ENCODE measurements around the gene TMEM63C.

The TMEM63C gene

DNA sequence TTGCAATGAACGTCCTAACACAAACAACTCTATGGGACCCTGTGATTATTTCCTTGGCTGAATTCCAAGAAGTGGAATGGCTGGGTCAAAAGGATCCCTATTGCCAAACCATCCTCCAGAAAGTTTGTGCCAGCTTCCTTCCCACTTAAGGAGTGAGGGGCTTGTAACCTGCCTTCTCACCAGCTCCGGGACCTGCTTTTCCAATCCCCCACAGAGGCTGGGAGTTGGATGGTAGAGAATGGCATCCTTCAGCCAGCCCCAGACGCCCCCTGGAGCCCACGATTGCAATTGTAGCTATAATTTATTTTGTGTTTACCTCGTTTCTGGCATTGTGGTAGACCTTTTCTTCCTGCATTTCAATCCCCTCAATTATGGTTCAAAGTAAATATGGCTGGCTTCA lies 30.4 kb upstream of the TMEM63C start:
- TF ChIP-seq RAD21 (IDR thresholded peaks at IDR 0.05; ENCODE audit: low read depth) (peak; percentile 72), NFIC (IDR thresholded peaks at IDR 0.05) (peak; percentile 61), CREB1 (IDR thresholded peaks at IDR 0.05; ENCODE audit: low read depth) (no peak)

- no peak for TF ChIP-seq EP300 (IDR thresholded peaks at IDR 0.05; ENCODE audit: borderline replicate concordance)
- no peak for TF ChIP-seq TCF12 (IDR thresholded peaks at IDR 0.05; ENCODE audit: low read depth)
- peak; percentile 64 for TF ChIP-seq RAD21 (IDR thresholded peaks at IDR 0.05; ENCODE audit: low read depth)
- TF ChIP-seq, protein P1, sequence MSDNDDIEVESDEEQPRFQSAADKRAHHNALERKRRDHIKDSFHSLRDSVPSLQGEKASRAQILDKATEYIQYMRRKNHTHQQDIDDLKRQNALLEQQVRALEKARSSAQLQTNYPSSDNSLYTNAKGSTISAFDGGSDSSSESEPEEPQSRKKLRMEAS (IDR thresholded peaks at IDR 0.05) = no peak
Measured at GRCh38 chr14:77151918-77152588, 29.5 kb upstream of the TMEM63C start.

DNA sequence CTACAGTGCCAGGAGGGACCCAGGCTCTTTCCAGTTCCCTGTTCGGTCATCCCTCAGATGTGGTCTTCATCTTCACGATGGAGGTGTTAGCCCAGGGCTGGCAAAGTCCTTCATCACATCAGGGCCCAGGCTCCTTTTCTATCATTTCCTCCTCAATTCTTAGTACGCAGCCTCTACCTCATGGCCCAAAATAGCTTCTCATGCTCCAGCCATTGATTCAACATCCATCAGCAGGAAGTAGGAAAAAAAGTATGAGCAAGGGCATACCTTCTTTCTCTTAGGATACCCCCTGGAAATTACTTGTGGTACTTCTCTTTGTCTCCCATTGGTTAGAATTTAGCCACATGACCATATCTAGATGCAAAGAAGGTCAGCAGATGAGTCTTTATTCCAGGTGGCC lies 27.8 kb upstream of the TMEM63C start:
- TF ChIP-seq TCF12 (IDR thresholded peaks at IDR 0.05; ENCODE audit: low read depth) (no peak), CEBPB (IDR thresholded peaks at IDR 0.05) (no peak), TAF1 (IDR thresholded peaks at IDR 0.05; ENCODE audit: low read depth) (no peak), FOXM1 (IDR thresholded peaks at IDR 0.05; ENCODE audit: borderline replicate concordance, low read depth) (no peak), NFIC (IDR thresholded peaks at IDR 0.05) (no peak), TEAD4 (IDR thresholded peaks at IDR 0.05) (no peak), EP300 (IDR thresholded peaks at IDR 0.05; ENCODE audit: borderline replicate concordance) (no peak), YY1 (IDR thresholded peaks at IDR 0.05; ENCODE audit: low read depth) (no peak), RAD21 (IDR thresholded peaks at IDR 0.05; ENCODE audit: low read depth) (no peak)
- TF ChIP-seq, protein P2, sequence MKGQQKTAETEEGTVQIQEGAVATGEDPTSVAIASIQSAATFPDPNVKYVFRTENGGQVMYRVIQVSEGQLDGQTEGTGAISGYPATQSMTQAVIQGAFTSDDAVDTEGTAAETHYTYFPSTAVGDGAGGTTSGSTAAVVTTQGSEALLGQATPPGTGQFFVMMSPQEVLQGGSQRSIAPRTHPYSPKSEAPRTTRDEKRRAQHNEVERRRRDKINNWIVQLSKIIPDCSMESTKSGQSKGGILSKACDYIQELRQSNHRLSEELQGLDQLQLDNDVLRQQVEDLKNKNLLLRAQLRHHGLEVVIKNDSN (IDR thresholded peaks at IDR 0.05) = no peak
- TF ChIP-seq, protein P1 (IDR thresholded peaks at IDR 0.05) = no peak

DNA sequence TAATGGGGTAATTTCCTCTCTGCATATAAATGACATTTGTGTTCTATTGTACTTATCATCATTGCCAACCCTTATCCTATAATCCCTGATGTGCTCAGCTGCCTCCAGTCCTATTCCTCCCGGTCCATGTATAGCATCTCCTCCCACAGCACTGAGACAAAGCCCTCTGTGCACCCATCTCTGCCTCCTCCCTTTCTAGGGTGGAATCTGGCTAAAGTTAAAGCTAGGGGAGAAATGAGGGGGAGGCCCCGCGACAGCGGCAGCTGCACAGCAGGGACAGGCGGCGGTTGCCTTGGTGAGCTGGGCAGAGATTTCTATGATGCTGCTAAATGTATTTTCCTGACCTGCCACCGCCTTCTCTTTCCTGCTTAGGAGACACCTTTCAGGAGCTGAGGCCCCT lies 27.2 kb upstream of the TMEM63C start:
- TF ChIP-seq CEBPB (IDR thresholded peaks at IDR 0.05) (no peak), TAF1 (IDR thresholded peaks at IDR 0.05; ENCODE audit: low read depth) (no peak), TEAD4 (IDR thresholded peaks at IDR 0.05) (no peak), YY1 (IDR thresholded peaks at IDR 0.05; ENCODE audit: low read depth) (no peak), REST (IDR thresholded peaks at IDR 0.05; ENCODE audit: low read depth) (no peak), EGR1 (IDR thresholded peaks at IDR 0.05) (no peak), ZBTB7A (IDR thresholded peaks at IDR 0.05; ENCODE audit: low read depth) (no peak), CREB1 (IDR thresholded peaks at IDR 0.05; ENCODE audit: low read depth) (no peak), TCF12 (IDR thresholded peaks at IDR 0.05; ENCODE audit: low read depth) (no peak), RAD21 (IDR thresholded peaks at IDR 0.05; ENCODE audit: low read depth) (no peak), EP300 (IDR thresholded peaks at IDR 0.05; ENCODE audit: borderline replicate concordance) (no peak), NFIC (IDR thresholded peaks at IDR 0.05) (no peak), FOXM1 (IDR thresholded peaks at IDR 0.05; ENCODE audit: borderline replicate concordance, low read depth) (no peak)
- TF ChIP-seq, protein P2 (IDR thresholded peaks at IDR 0.05) = no peak
- TF ChIP-seq, protein P1 (IDR thresholded peaks at IDR 0.05) = no peak

DNA sequence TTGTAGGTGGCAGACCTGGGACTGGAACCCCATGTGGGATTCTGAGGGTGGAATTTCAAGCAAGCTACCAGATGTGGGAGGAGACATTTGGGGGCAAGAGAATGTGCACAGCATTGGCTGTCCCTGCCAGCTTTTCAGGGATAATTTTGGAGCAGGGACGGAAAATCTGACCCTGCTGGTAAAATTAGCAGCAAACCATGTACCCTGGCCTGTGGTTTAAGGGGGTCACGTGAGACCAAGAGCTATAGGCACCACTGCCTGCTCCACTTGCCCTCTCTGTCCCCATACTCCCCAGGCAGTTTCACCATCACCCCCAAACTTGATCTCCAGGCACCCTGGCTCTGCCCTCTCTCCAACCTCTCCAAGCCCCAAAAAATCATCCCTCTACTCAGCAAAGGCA lies 26.5 kb upstream of the TMEM63C start:
- TF ChIP-seq, protein P1 (IDR thresholded peaks at IDR 0.05) = no peak
- no peak for TF ChIP-seq YY1 (IDR thresholded peaks at IDR 0.05; ENCODE audit: low read depth)

DNA sequence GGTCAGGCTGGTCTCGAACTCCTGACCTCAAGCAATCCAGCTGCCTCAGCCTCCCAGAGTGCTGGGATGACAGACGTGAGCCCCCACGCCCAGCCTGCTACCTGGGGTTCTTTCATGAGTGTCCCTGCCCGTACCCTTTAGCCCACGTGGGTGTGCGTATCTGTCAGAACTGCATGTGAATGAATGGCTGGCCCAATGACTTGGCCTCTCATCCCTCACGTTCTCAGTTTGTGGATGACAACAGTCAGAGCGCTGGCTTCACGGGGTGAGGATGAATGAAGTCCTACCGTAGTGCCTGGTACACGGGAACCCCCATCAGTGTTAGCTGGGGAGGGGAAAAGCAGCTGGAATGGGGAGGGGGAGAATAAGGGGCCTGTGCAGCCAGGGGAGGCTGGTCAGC lies 23.9 kb upstream of the TMEM63C start:
- TF ChIP-seq EGR1 (IDR thresholded peaks at IDR 0.05) = no peak
- TF ChIP-seq TAF1 (IDR thresholded peaks at IDR 0.05; ENCODE audit: low read depth) = no peak
- TF ChIP-seq, protein P1 (IDR thresholded peaks at IDR 0.05) = no peak
- TF ChIP-seq EP300 (IDR thresholded peaks at IDR 0.05; ENCODE audit: borderline replicate concordance) = no peak
- no peak for TF ChIP-seq FOXM1 (IDR thresholded peaks at IDR 0.05; ENCODE audit: borderline replicate concordance, low read depth)
- TF ChIP-seq, protein P2 (IDR thresholded peaks at IDR 0.05) = no peak

DNA sequence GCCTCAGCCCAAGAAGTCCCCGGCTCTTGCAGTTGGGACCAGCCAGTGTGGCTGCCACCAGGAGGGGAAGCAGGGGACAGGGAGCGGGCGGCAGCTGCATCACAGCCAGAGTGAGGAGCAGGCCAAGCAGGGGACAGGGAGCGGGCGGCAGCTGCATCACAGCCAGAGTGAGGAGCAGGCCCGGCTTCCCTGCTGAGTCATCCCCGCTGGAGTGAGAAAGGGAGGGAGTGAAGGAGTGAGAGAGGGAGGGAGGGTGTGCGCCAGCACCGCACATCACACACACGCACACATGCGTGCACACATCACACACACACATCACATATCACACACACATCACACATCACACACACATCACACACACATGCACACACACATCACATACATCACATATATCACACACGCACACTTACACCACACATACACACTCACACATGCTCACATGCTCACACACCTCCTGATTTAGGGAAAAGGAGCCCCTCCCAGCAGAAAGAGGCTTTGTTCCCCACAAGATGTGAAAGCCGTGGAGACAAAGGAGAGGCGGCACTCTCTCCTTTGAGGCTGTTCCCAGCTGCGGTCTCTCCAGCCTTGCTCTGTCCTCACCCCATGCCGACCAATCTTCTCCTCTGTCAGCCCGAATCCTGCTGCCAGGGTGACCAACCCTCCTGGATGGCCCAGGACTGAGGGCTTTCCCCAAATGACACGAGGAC lies 23.3 kb upstream of the TMEM63C start:
- TF ChIP-seq FOXM1 (IDR thresholded peaks at IDR 0.05; ENCODE audit: borderline replicate concordance, low read depth) = no peak
- no peak for TF ChIP-seq TEAD4 (IDR thresholded peaks at IDR 0.05)
- TF ChIP-seq TAF1 (IDR thresholded peaks at IDR 0.05; ENCODE audit: low read depth) = no peak
- TF ChIP-seq TCF12 (IDR thresholded peaks at IDR 0.05; ENCODE audit: low read depth) = no peak
- TF ChIP-seq, protein P2 (IDR thresholded peaks at IDR 0.05) = no peak
- no peak for TF ChIP-seq CEBPB (IDR thresholded peaks at IDR 0.05)
